Caco-2 (cell line): ENCODE data around the gene PSORS1C1. TPM values are rescaled to one million over a fixed set of nuclear protein-coding genes. Genes with fewer than 3 reads are reported as not detected.

Source experiments
- BruUV-seq: library from RNA; stranded (reverse); fragments of 400-500 nt; replicated peaks from 2 replicates; lab custom pipeline; 2021; lab: Mats Ljungman, UMichigan
- CTCF ChIA-PET: fragments of 300-600 bp; sonication (Branson Sonifier 250); formaldehyde crosslinking; loops from one replicate; lab custom pipeline; 2022; ENCODE audit warnings: antibody characterized with exemption; lab: Charles Lee
- POLR2A ChIA-PET: fragments of 300-600 bp; sonication (Branson Sonifier 250); formaldehyde crosslinking; loops from one replicate; lab custom pipeline; 2022; ENCODE audit warnings: antibody characterized with exemption; lab: Charles Lee
- DNase-seq, 2 experiments: peaks; one replicate each; pipeline versions ENCODE4 v3.0.0 to v3.0.0-alpha.2; 2020 to 2022
- H3K27me3 ChIP-seq: replicated peaks from 2 replicates; pipeline ENCODE4 v1.6.0; 2011; ENCODE audit warnings: low read length; ENCODE audit not compliant: control insufficient read depth, insufficient read depth
- H3K36me3 ChIP-seq: 2 replicates; pipeline ENCODE4 v1.5.1; 2011; ENCODE audit warnings: low read length; ENCODE audit not compliant: control insufficient read depth, insufficient read depth
- H3K4me1 ChIP-seq: fragments of 250-450 bp; sonication (Bioruptor Pico); 2 replicates; pipeline ENCODE4 v1.5.1; 2020; ENCODE audit warnings: mild to moderate bottlenecking
- H3K4me3 ChIP-seq: 2 replicates; pipeline ENCODE4 v1.5.1; 2011; ENCODE audit warnings: low read depth, mild to moderate bottlenecking, control low read depth, low read length
- H3K9me3 ChIP-seq: fragments of 250-450 bp; sonication (Bioruptor Pico); 2 replicates; pipeline ENCODE4 v1.5.1; 2020; ENCODE audit warnings: mild to moderate bottlenecking, moderate library complexity
- H3K27ac Mint-ChIP-seq: one replicate; pipeline ENCODE4 v1.8.0; 2022; ENCODE audit warnings: mixed read lengths; ENCODE audit not compliant: unreplicated experiment
- H3K27me3 Mint-ChIP-seq: one replicate; pipeline ENCODE4 v1.8.0; 2022; ENCODE audit warnings: mixed read lengths; ENCODE audit not compliant: insufficient read depth, unreplicated experiment
- H3K36me3 Mint-ChIP-seq: one replicate; pipeline ENCODE4 v1.8.0; 2022; ENCODE audit warnings: mild to moderate bottlenecking, mixed read lengths; ENCODE audit not compliant: insufficient read depth, unreplicated experiment
- H3K4me1 Mint-ChIP-seq: one replicate; pipeline ENCODE4 v1.8.0; 2022; ENCODE audit warnings: low read depth, mixed read lengths; ENCODE audit not compliant: unreplicated experiment
- H3K4me3 Mint-ChIP-seq: one replicate; pipeline ENCODE4 v1.8.0; 2022; ENCODE audit warnings: mild to moderate bottlenecking, moderate library complexity, mixed read lengths; ENCODE audit not compliant: unreplicated experiment
- H3K9me3 Mint-ChIP-seq: one replicate; pipeline ENCODE4 v1.8.0; 2022; ENCODE audit warnings: mixed read lengths; ENCODE audit not compliant: unreplicated experiment
- intact Hi-C: fragments of 100-400 bp; cut with micrococcal nuclease; formaldehyde crosslinking; loops from one replicate; pipeline ENCODE4 v1.10.0; 2022; ENCODE audit not compliant: unreplicated experiment
- total RNA-seq: library from RNA; stranded (reverse); gene quantifications from 2 replicates; pipeline ENCODE4 v1.2.3, GENCODE V29; 2022
- TF ChIP-seq, protein P1 (sequence below), 2 experiments: fragments of 200-600 bp in 1 of 2; IDR thresholded peaks; 1 replicate in 1 of 2; 2 replicates in 1 of 2; pipeline versions ENCODE4 v1.5.1 to v1.8.0; 2011 to 2022; ENCODE audit warnings: antibody characterized with exemption in 1 of 2, control low read depth in 1 of 2, inconsistent platforms in 1 of 2, low read depth in 1 of 2, low read length in 1 of 2, mild to moderate bottlenecking in 1 of 2, moderate library complexity in 1 of 2; ENCODE audit not compliant: insufficient read depth in 1 of 2, severe bottlenecking in 1 of 2, unreplicated experiment in 1 of 2

PSORS1C1 gene
- total RNA-seq, 1 experiment from 2014 or later = 0.75 TPM

GRCh38 chr6:31112478-31112877 is 2.1 kb upstream of the PSORS1C1 start, which contains the start of gene C6orf15:
TSS of gene C6orf15 (minus strand) at chr6:31112575. CDS start at chr6:31112555, 20 bp downstream.
- DNase-seq = no peak
- TF ChIP-seq, protein P1, sequence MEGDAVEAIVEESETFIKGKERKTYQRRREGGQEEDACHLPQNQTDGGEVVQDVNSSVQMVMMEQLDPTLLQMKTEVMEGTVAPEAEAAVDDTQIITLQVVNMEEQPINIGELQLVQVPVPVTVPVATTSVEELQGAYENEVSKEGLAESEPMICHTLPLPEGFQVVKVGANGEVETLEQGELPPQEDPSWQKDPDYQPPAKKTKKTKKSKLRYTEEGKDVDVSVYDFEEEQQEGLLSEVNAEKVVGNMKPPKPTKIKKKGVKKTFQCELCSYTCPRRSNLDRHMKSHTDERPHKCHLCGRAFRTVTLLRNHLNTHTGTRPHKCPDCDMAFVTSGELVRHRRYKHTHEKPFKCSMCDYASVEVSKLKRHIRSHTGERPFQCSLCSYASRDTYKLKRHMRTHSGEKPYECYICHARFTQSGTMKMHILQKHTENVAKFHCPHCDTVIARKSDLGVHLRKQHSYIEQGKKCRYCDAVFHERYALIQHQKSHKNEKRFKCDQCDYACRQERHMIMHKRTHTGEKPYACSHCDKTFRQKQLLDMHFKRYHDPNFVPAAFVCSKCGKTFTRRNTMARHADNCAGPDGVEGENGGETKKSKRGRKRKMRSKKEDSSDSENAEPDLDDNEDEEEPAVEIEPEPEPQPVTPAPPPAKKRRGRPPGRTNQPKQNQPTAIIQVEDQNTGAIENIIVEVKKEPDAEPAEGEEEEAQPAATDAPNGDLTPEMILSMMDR (IDR thresholded peaks at IDR 0.05; ENCODE audit: insufficient read depth in 1 of 2, low read depth in 1 of 2, low read length in 1 of 2, severe bottlenecking in 1 of 2, unreplicated experiment in 1 of 2) = no peak
- H3K4me1 Mint-ChIP-seq = peaks cover 31% of the 10 kb centered on the region
- POLR2A ChIA-PET = no interaction called here
- Histone ChIP-seq H3K9me3 (no peaks in the 10 kb centered on the region), H3K27me3 (no peaks in the 10 kb centered on the region), H3K4me1 (peaks cover 31% of the 10 kb centered on the region), H3K36me3 (no peaks in the 10 kb centered on the region), H3K4me3 (no peak within 1 kb of the TSS)
- peaks cover 4% of the 10 kb centered on the region for H3K27me3 Mint-ChIP-seq
- intact Hi-C loops = no loop called here
- CTCF ChIA-PET = interaction anchor here (0.5 to 1.2 kb wide), 2 partner anchors 25 to 273 kb away, joined by 3 to 4 read pairs; no protein-coding TSS in a partner anchor
- no TSS peak for BruUV-seq
- peaks cover 6% of the 10 kb centered on the region for H3K36me3 Mint-ChIP-seq
- H3K9me3 Mint-ChIP-seq = no peaks in the 10 kb centered on the region
- H3K27ac Mint-ChIP-seq = no peak within 1 kb of the TSS
- H3K4me3 Mint-ChIP-seq = no peak within 1 kb of the TSS

GRCh38 chr6:31113861-31114540 is 599 bp upstream of the PSORS1C1 start:
- peaks cover 4% of the 10 kb centered on the region for H3K27me3 Mint-ChIP-seq
- BruUV-seq = no TSS peak
- CTCF ChIA-PET = interaction anchor here (1.0 to 1.4 kb wide), 2 partner anchors 34 to 43 kb away, joined by 4 to 5 read pairs; no protein-coding TSS in a partner anchor
- Histone ChIP-seq H3K27me3 (no peaks in the 10 kb centered on the region), H3K36me3 (no peaks in the 10 kb centered on the region), H3K4me1 (peaks cover 31% of the 10 kb centered on the region), H3K9me3 (no peaks in the 10 kb centered on the region), H3K4me3 (no peak overlapping the region)
- H3K9me3 Mint-ChIP-seq = no peaks in the 10 kb centered on the region
- peak overlapping the region; percentile 83 for H3K27ac Mint-ChIP-seq
- POLR2A ChIA-PET = no interaction called here
- peaks cover 31% of the 10 kb centered on the region for H3K4me1 Mint-ChIP-seq
- TF ChIP-seq, protein P1 (IDR thresholded peaks at IDR 0.05; ENCODE audit: insufficient read depth in 1 of 2, low read depth in 1 of 2, low read length in 1 of 2, severe bottlenecking in 1 of 2, unreplicated experiment in 1 of 2) = no peak
- intact Hi-C loops = no loop called here
- H3K4me3 Mint-ChIP-seq = peak overlapping the region; percentile 12
- no peak for DNase-seq
- H3K36me3 Mint-ChIP-seq = peaks cover 6% of the 10 kb centered on the region

- peak overlapping the region; percentile 83 for H3K27ac Mint-ChIP-seq
- H3K4me3 Mint-ChIP-seq = peak overlapping the region; percentile 12
- no peaks in the 10 kb centered on the region for H3K9me3 Mint-ChIP-seq
- H3K27me3 Mint-ChIP-seq = no peaks in the 10 kb centered on the region
- peaks cover 6% of the 10 kb centered on the region for H3K36me3 Mint-ChIP-seq
- peaks cover 23% of the 10 kb centered on the region for H3K4me1 Mint-ChIP-seq
- Histone ChIP-seq H3K27me3 (no peaks in the 10 kb centered on the region), H3K4me1 (peaks cover 31% of the 10 kb centered on the region), H3K36me3 (no peaks in the 10 kb centered on the region), H3K4me3 (no peak overlapping the region), H3K9me3 (no peaks in the 10 kb centered on the region)
- no peak for DNase-seq
- intact Hi-C loops = no loop called here
- CTCF ChIA-PET = interaction anchor here (1.0 to 1.4 kb wide), 2 partner anchors 35 to 44 kb away, joined by 4 to 5 read pairs; no protein-coding TSS in a partner anchor
- POLR2A ChIA-PET = interaction anchor here (0.6 kb wide), 1 partner anchor 246 kb away, joined by 3 read pairs; no protein-coding TSS in a partner anchor
- TF ChIP-seq, protein P1 (IDR thresholded peaks at IDR 0.05; ENCODE audit: insufficient read depth in 1 of 2, low read depth in 1 of 2, low read length in 1 of 2, severe bottlenecking in 1 of 2, unreplicated experiment in 1 of 2) = peak in 1 of 2 experiments; percentile 9
- BruUV-seq = no TSS peak
Measured at GRCh38 chr6:31114970-31115849, 610 bp downstream of the PSORS1C1 start.
